ENCODE measurements around the gene B3GAT3.
"Not testable (repeated sequence)": the region's sequence is repeated elsewhere in the genome, so short reads cannot be mapped to it uniquely, and the experiment has no call there.

The B3GAT3 gene

GRCh38 chr11:62602141-62603071 lies 19.4 kb downstream of the B3GAT3 start:
- no peak for DNase-seq

- peak; percentile 99 for DNase-seq
Measured at GRCh38 chr11:62601372-62602140, 20.2 kb downstream of the B3GAT3 start, which contains the start of gene MTA2. Gene MTA2, minus strand, starts transcription at chr11:62601865. Its CDS starts 415 bp downstream, at chr11:62601450.

- peak; percentile 56 for DNase-seq
Measured at GRCh38 chr11:62601122-62601371, 20.7 kb downstream of the B3GAT3 start.

- DNase-seq = no peak
Measured at GRCh38 chr11:62600367-62601121, 21.2 kb downstream of the B3GAT3 start.

- DNase-seq = peak; percentile 54
Measured at GRCh38 chr11:62599901-62600300, 21.9 kb downstream of the B3GAT3 start.

GRCh38 chr11:62599069-62599696 lies 22.6 kb downstream of the B3GAT3 start:
- DNase-seq = peak; percentile 99

GRCh38 chr11:62595124-62595523 lies 26.7 kb downstream of the B3GAT3 start:
- DNase-seq = no peak

- peak; percentile 85 for DNase-seq
Measured at GRCh38 chr11:62593434-62594044, 28.2 kb downstream of the B3GAT3 start.

GRCh38 chr11:62592989-62593421 lies 28.8 kb downstream of the B3GAT3 start:
- DNase-seq = no peak

- DNase-seq = no peak
Measured at GRCh38 chr11:62592146-62592815, 29.5 kb downstream of the B3GAT3 start.

- DNase-seq = peak; percentile 99
Measured at GRCh38 chr11:62591448-62592145, 30.2 kb downstream of the B3GAT3 start, which contains the start of gene TUT1. Gene TUT1, minus strand, starts transcription at chr11:62591523. Its CDS starts 38 bp downstream, at chr11:62591485.

GRCh38 chr11:62588966-62589637 lies 32.7 kb downstream of the B3GAT3 start:
- peak; percentile 37 for DNase-seq

GRCh38 chr11:62585356-62585755 lies 36.4 kb downstream of the B3GAT3 start:
- DNase-seq = not testable (repeated sequence)

- DNase-seq = not testable (repeated sequence)
Measured at GRCh38 chr11:62581735-62582134, 40.1 kb downstream of the B3GAT3 start.

- no peak for DNase-seq
Measured at GRCh38 chr11:62580959-62581715, 40.6 kb downstream of the B3GAT3 start.

GRCh38 chr11:62579252-62579651 lies 42.5 kb downstream of the B3GAT3 start:
- DNase-seq = no peak

GRCh38 chr11:62578541-62578940 lies 43.2 kb downstream of the B3GAT3 start:
- DNase-seq = no peak

GRCh38 chr11:62577046-62577714 lies 44.6 kb downstream of the B3GAT3 start:
- DNase-seq = no peak

- no peak for DNase-seq
Measured at GRCh38 chr11:62575837-62576236, 45.9 kb downstream of the B3GAT3 start.

All from CD4-positive, alpha-beta T cell treated with Interleukin-21 for 1 hour (primary cell).